ENCODE data around the gene RCOR1. TPM values are rescaled to one million over a fixed set of nuclear protein-coding genes. Genes with fewer than 3 reads are reported as not detected.

The RCOR1 gene
- total and polyA plus RNA-seq, 2 of the 4 experiments (the other 2 are of a cell fraction): 9.0 to 11.2 TPM

GRCh38 chr14:102663440-102663839 is 71.0 kb downstream of the RCOR1 start:
- no peak overlapping the region for H3K4me3 ChIP-seq (ENCODE audit: insufficient read depth, low read depth, low read length)
- no peak overlapping the region for H3K4ac ChIP-seq (ENCODE audit: low read depth, low read length)
- H2BK15ac ChIP-seq (ENCODE audit: low read depth, low read length): no peak overlapping the region
- no peaks in the 10 kb centered on the region for H3K4me1 ChIP-seq (ENCODE audit: control insufficient read depth, insufficient read depth, low read length)
- H4K8ac ChIP-seq (ENCODE audit: low read depth in 2 of 2, low read length in 2 of 2): no peak overlapping the region
- no peak for TF ChIP-seq CHD1 (IDR thresholded peaks at IDR 0.05; ENCODE audit: low read depth, low read length)
- TF ChIP-seq FOS (IDR thresholded peaks at IDR 0.05; ENCODE audit: low read depth, low read length): no peak
- TF ChIP-seq, protein P1, sequence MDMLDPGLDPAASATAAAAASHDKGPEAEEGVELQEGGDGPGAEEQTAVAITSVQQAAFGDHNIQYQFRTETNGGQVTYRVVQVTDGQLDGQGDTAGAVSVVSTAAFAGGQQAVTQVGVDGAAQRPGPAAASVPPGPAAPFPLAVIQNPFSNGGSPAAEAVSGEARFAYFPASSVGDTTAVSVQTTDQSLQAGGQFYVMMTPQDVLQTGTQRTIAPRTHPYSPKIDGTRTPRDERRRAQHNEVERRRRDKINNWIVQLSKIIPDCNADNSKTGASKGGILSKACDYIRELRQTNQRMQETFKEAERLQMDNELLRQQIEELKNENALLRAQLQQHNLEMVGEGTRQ (IDR thresholded peaks at IDR 0.05; ENCODE audit: low read depth, low read length): no peak
- no peak for TF ChIP-seq CEBPB (IDR thresholded peaks at IDR 0.05; ENCODE audit: low read depth, low read length)
- H4K20me1 ChIP-seq (ENCODE audit: insufficient read depth, low read length): peaks cover 62% of the 10 kb centered on the region
- DNase-seq (no peak), ATAC-seq (ENCODE audit: low read depth) (no peak)
- POLR2A ChIA-PET (ENCODE audit: unreplicated experiment): no interaction called here
- H2AK5ac ChIP-seq (ENCODE audit: low read depth, low read length): no peak overlapping the region
- CTCF ChIA-PET: no interaction called here
- intact Hi-C loops (cut with micrococcal nuclease): no loop called here
- no peak overlapping the region for H3K14ac ChIP-seq (replicated peaks; ENCODE audit: low read depth, low read length)
- no peak overlapping the region for H4K5ac ChIP-seq (ENCODE audit: low read depth, low read length)
- H3K36me3 ChIP-seq (ENCODE audit: control insufficient read depth, insufficient read depth, low read length): no peaks in the 10 kb centered on the region
- H3K9me1 ChIP-seq (ENCODE audit: insufficient read depth, low read length): peaks cover 9% of the 10 kb centered on the region; the same call in 1 of the 2 replicates
- H2BK5ac ChIP-seq (ENCODE audit: low read depth, low read length, poor library complexity, severe bottlenecking): no peak overlapping the region
- H3K23ac ChIP-seq (ENCODE audit: low read depth, low read length): no peak overlapping the region
- H3K56ac ChIP-seq (ENCODE audit: extremely low read depth, insufficient read depth, low read length): no peak overlapping the region
- no TSS peak for BruUV-seq (replicated peaks)
- H2BK20ac ChIP-seq (ENCODE audit: low read depth, low read length): no peak overlapping the region
- H2AK9ac ChIP-seq (replicated peaks; ENCODE audit: low read depth, low read length, poor library complexity): no peak overlapping the region
- no peak overlapping the region for H3K18ac ChIP-seq (ENCODE audit: low read depth, low read length)
- no peaks in the 10 kb centered on the region for H3K27me3 ChIP-seq (ENCODE audit: control insufficient read depth, insufficient read depth, low read length)
- WGBS, 2 experiments (ENCODE audit: extremely low coverage in 2 of 2, insufficient read length in 1 of 2): no CpG with 5 or more reads among the region's 3 CpGs
- no peak overlapping the region for H2AFZ ChIP-seq (replicated peaks; ENCODE audit: low read length, poor library complexity)
- dilution Hi-C loops (cut with HindIII; ENCODE audit: low sequenced_read_pairs, unreplicated experiment): no loop called here
- no peak overlapping the region for H3K27ac ChIP-seq (ENCODE audit: insufficient read depth, low read length)
- no peaks in the 10 kb centered on the region for H3K9me3 ChIP-seq (ENCODE audit: control insufficient read depth, insufficient read depth, low read length)
- H3K79me1 ChIP-seq (ENCODE audit: low read depth in 1 of 2, low read length in 2 of 2): peaks cover 24 to 85% of the 10 kb centered on the region in 2 experiments
- H4K91ac ChIP-seq (ENCODE audit: insufficient read depth, low read depth, low read length): no peak overlapping the region
- in situ Hi-C loops (cut with MboI; ENCODE audit: low sequenced_read_pairs): no loop called here
- H3K4me2 ChIP-seq (ENCODE audit: low read depth, low read length): no peak overlapping the region
- no peak overlapping the region for H2BK120ac ChIP-seq (ENCODE audit: low read depth, low read length)
- H3K9ac ChIP-seq (ENCODE audit: low read depth, low read length): no peak overlapping the region
